Liver (tissue), 9 donors: ENCODE results near the gene TMEM63B. TPM values are rescaled to one million over a fixed set of nuclear protein-coding genes. Genes with fewer than 3 reads are reported as not detected.

Experiments
- DNase-seq: peaks from one replicate; pipeline ENCODE4 v3.0.0-alpha.2; 2017; ENCODE audit warnings: low spot score
- H3K27ac ChIP-seq, 2 donors: one replicate each; pipeline ENCODE4 v1.7.0; 2013; ENCODE audit warnings: inconsistent platforms in 2 of 2, low read length in 2 of 2, control low read depth in 1 of 2, low read depth in 1 of 2, mild to moderate bottlenecking in 1 of 2
- H3K27me3 ChIP-seq, 4 donors: one replicate each; pipeline versions ENCODE4 v1.6.1 to v1.7.0; 2013; ENCODE audit warnings: low read length in 3 of 4, inconsistent platforms in 1 of 4, mild to moderate bottlenecking in 1 of 4, moderate library complexity in 1 of 4; ENCODE audit not compliant: control insufficient read depth in 4 of 4, insufficient read depth in 4 of 4
- H3K36me3 ChIP-seq, 4 donors: one replicate each; pipeline versions ENCODE4 v1.6.1 to v1.7.0; 2013; ENCODE audit warnings: low read length in 3 of 4, mild to moderate bottlenecking in 3 of 4, low read depth in 1 of 4, moderate library complexity in 1 of 4; ENCODE audit not compliant: control insufficient read depth in 4 of 4, insufficient read depth in 3 of 4
- H3K4me1 ChIP-seq, 4 donors: one replicate each; pipeline versions ENCODE4 v1.6.1 to v1.7.0; 2013; ENCODE audit warnings: low read length in 3 of 4, mild to moderate bottlenecking in 3 of 4, moderate library complexity in 1 of 4; ENCODE audit not compliant: control insufficient read depth in 4 of 4, insufficient read depth in 4 of 4
- H3K4me3 ChIP-seq, 3 donors: one replicate each; pipeline versions ENCODE4 v1.6.1 to v1.7.0; 2013; ENCODE audit warnings: low read length in 3 of 3, control low read depth in 1 of 3, low read depth in 1 of 3, mild to moderate bottlenecking in 1 of 3
- H3K9ac ChIP-seq, 2 donors: one replicate each; pipeline ENCODE4 v1.7.0; 2013; ENCODE audit warnings: low read length in 2 of 2, mild to moderate bottlenecking in 2 of 2, moderate library complexity in 2 of 2, control low read depth in 1 of 2, low read depth in 1 of 2
- H3K9me3 ChIP-seq, 4 donors: one replicate each; pipeline versions ENCODE4 v1.6.1 to v1.7.0; 2013; ENCODE audit warnings: low read length in 3 of 4; ENCODE audit not compliant: control insufficient read depth in 4 of 4
- EGR1 ChIP-seq, 2 donors: IDR thresholded peaks; 2 replicates each; pipeline ENCODE4 v1.6.1; 2016 to 2018; ENCODE audit warnings: antibody characterized with exemption in 2 of 2, low read depth in 2 of 2
- FOXA1 ChIP-seq: IDR thresholded peaks from 2 replicates; pipeline ENCODE4 v1.6.1; 2016; ENCODE audit warnings: antibody characterized with exemption
- GABPA ChIP-seq, 2 donors: IDR thresholded peaks in 1 of 2; conservative IDR thresholded peaks in 1 of 2; 2 replicates each; pipeline ENCODE4 v1.6.1; 2016; ENCODE audit warnings: antibody characterized with exemption in 2 of 2, mild to moderate bottlenecking in 1 of 2, moderate library complexity in 1 of 2
- HNF4A ChIP-seq, 2 donors: conservative IDR thresholded peaks; 2 replicates each; pipeline ENCODE4 v1.6.1; 2016; ENCODE audit warnings: antibody characterized with exemption in 2 of 2, mild to moderate bottlenecking in 2 of 2
- HNF4G ChIP-seq: IDR thresholded peaks from 2 replicates; pipeline ENCODE4 v1.6.1; 2016; ENCODE audit warnings: antibody characterized with exemption
- JUND ChIP-seq, 2 donors: IDR thresholded peaks; 2 replicates each; pipeline ENCODE4 v1.6.1; 2016; ENCODE audit warnings: antibody characterized with exemption in 2 of 2
- NR2F2 ChIP-seq: IDR thresholded peaks from 2 replicates; pipeline ENCODE4 v1.6.1; 2016; ENCODE audit warnings: antibody characterized with exemption
- RXRA ChIP-seq, 2 donors: IDR thresholded peaks; 2 replicates each; pipeline ENCODE4 v1.6.1; 2017 to 2018; ENCODE audit warnings: antibody characterized with exemption in 2 of 2, mild to moderate bottlenecking in 1 of 2
- SP1 ChIP-seq: IDR thresholded peaks from 2 replicates; pipeline ENCODE4 v1.6.1; 2018; ENCODE audit warnings: antibody characterized with exemption, mild to moderate bottlenecking
- TAF1 ChIP-seq: conservative IDR thresholded peaks from 2 replicates; pipeline ENCODE4 v1.6.1; 2016; ENCODE audit warnings: antibody characterized with exemption, mild to moderate bottlenecking
- YY1 ChIP-seq: IDR thresholded peaks from 2 replicates; pipeline ENCODE4 v1.6.1; 2016; ENCODE audit warnings: antibody characterized with exemption, mild to moderate bottlenecking
- WGBS: extraction: QIAGEN DNeasy Blood & Tissue Kit; methylation state at CpG from one replicate; pipeline ENCODE4 v1.1.7; 2013; 5-methylcytosine and 5-hydroxymethylcytosine counted together
- polyA plus RNA-seq, 2 donors: library from polyadenylated mRNA; stranded (reverse) in 1 of 2; unstranded in 1 of 2; fragments of 200-250 nt in 1 of 2; fragments of >200 nt in 1 of 2; fragmentation: Nextera tagmentation in 1 of 2; extraction: Ambion mirVana in 1 of 2; gene quantifications; one replicate each; pipeline versions ENCODE4 v1.2.1 to v1.2.3, GENCODE V29; 2013 to 2015
- total RNA-seq, 2 donors: library from RNA; depleted of rRNA; stranded (reverse); fragments of >200 nt; gene quantifications; one replicate each; pipeline ENCODE4 v1.2.3, GENCODE V29; 2014
- TF ChIP-seq, protein P1 (sequence below): fragments of 150-350 bp; IDR thresholded peaks from 2 replicates; pipeline ENCODE4 v1.5.1; 2017; ENCODE audit warnings: improper control_type of control experiment, low read depth, low read length; ENCODE audit not compliant: missing input control
- TF ChIP-seq, protein P2 (sequence below): IDR thresholded peaks from 2 replicates; pipeline ENCODE4 v1.6.1; 2016; ENCODE audit warnings: antibody characterized with exemption, mild to moderate bottlenecking
- TF ChIP-seq, protein P3 (sequence below): IDR thresholded peaks from 2 replicates; pipeline ENCODE4 v1.6.1; 2016; ENCODE audit warnings: antibody characterized with exemption
- TF ChIP-seq, protein P4 (sequence below): IDR thresholded peaks from 2 replicates; pipeline ENCODE4 v1.6.1; 2016; ENCODE audit warnings: antibody characterized with exemption
- donor health status: healthy.
- donor health status: healthy.
- donor health status: healthy.
- donor health status: healthy.
- donor health status: healthy.

TMEM63B gene
- total and polyA plus RNA-seq, 4 donors, result 9.6 to 64.9 (median 37.6) TPM

DNA sequence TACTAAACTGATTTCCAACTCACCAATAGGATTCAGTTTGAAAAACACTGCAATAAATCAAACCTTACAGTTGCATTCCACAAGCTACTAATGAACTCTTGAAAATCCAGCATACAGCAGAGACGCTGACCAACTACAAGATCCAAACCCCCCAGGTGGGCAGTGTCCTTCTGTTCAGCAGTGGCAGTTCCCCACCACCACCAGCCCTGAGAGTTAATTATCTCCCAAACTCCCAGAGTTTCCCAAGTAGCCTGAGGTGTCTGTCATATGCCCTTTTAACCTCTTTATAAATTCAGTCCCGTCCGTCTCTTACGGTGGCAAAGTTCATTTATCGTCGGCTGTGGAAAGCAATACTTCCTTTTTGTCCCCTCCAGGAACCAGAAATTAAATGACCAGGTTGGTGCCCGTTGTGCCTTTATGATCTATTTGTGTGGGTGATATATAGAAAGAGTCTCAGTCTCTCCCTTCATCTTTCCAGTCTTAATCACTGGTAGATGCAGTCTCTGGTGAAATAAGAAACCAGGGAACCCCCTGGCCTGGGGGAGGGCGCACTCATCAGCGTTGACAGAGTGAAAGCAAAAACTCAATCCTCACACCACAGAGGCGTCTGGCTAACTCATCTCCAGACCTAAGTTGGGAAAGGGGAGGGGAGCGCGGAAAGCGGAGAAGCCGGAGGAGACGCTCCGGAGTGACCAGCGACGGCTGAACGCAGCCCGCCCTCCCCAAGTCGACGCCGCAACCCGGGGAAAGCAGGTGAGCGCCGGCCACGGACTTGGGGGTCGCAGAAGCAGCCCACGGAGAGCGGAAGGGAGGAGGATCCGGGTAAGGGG lies 819 bp upstream of the TMEM63B start:
- H3K4me1 ChIP-seq, result peaks cover 14 to 59% (median 45%) of the 10 kb centered on the region in 4 donors

DNA sequence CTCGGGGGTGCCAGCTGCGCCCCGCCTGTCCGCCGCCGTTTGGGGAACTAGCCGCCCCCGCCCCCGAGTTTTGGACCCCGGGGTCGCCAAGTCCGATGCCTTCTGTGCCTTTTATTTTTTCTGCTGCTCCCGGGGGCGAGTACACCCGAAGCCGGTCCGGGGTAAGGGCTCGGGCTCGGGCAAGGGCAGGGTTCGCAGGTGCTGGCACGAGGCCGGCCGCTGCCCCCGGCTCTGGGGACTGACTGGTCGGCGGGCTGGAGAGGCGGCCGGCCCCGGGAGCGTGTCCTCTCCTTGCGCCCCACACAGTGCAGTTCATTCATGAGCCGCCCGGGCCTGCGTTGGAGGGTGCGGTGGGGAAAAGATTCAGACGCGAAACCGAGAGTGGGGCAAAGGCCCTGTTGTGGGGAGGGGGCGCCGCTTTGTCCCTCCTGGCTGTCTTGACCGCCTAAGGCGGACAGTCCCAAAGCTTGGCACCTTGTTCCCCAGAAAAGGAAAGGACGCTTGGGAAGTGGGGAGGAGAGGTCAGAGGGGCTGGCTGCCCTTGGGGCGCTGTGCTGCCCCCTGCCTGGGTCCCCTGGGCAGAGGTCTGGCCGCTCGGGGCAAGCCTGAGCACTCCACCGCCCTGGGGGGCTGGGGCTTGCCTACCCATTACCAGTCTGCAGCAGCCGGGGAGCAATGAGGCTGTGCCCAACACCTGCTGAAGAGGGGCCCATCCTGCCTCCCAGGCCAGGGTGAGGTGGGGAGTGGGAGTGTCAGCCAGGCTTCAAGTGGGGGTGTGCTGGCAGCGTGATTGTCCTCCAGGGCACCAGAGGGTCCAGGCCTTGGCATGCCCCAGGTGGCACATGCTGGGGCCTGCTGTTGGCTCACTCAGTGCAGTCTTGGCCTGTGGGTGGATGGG lies 915 bp downstream of the TMEM63B start:
- H3K9ac ChIP-seq, result peak overlapping the region in 1 of 2 donors; percentile 48
- peak overlapping the region; percentile 40 to 59 for H3K27ac ChIP-seq
- peaks cover 12 to 48% (median 34%) of the 10 kb centered on the region in 4 donors for H3K4me1 ChIP-seq
- no peaks in the 10 kb centered on the region for H3K36me3 ChIP-seq
- WGBS, result 7% methylated on average over 49 of the region's 49 CpGs
- H3K4me3 ChIP-seq, result peak overlapping the region; percentile 63 to 95 (median 72)
- DNase-seq, result peak; percentile 68
- no peaks in the 10 kb centered on the region for H3K9me3 ChIP-seq
- H3K27me3 ChIP-seq, result no peaks in the 10 kb centered on the region
- TF ChIP-seq NR2F2 (no peak), EGR1 (IDR thresholded peaks at IDR 0.05; ENCODE audit: low read depth in 2 of 2) (no peak), TAF1 (no peak), JUND (IDR thresholded peaks at IDR 0.05) (no peak), GABPA (IDR thresholded peaks at IDR 0.05 in 1 of 2, conservative IDR thresholded peaks at IDR 0.05 in 1 of 2) (no peak), HNF4G (no peak), SP1 (no peak), FOXA1 (no peak), HNF4A (conservative IDR thresholded peaks at IDR 0.05) (no peak), YY1 (no peak)
- TF ChIP-seq, protein P1, sequence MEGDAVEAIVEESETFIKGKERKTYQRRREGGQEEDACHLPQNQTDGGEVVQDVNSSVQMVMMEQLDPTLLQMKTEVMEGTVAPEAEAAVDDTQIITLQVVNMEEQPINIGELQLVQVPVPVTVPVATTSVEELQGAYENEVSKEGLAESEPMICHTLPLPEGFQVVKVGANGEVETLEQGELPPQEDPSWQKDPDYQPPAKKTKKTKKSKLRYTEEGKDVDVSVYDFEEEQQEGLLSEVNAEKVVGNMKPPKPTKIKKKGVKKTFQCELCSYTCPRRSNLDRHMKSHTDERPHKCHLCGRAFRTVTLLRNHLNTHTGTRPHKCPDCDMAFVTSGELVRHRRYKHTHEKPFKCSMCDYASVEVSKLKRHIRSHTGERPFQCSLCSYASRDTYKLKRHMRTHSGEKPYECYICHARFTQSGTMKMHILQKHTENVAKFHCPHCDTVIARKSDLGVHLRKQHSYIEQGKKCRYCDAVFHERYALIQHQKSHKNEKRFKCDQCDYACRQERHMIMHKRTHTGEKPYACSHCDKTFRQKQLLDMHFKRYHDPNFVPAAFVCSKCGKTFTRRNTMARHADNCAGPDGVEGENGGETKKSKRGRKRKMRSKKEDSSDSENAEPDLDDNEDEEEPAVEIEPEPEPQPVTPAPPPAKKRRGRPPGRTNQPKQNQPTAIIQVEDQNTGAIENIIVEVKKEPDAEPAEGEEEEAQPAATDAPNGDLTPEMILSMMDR, result no peak
- TF ChIP-seq, protein P2, sequence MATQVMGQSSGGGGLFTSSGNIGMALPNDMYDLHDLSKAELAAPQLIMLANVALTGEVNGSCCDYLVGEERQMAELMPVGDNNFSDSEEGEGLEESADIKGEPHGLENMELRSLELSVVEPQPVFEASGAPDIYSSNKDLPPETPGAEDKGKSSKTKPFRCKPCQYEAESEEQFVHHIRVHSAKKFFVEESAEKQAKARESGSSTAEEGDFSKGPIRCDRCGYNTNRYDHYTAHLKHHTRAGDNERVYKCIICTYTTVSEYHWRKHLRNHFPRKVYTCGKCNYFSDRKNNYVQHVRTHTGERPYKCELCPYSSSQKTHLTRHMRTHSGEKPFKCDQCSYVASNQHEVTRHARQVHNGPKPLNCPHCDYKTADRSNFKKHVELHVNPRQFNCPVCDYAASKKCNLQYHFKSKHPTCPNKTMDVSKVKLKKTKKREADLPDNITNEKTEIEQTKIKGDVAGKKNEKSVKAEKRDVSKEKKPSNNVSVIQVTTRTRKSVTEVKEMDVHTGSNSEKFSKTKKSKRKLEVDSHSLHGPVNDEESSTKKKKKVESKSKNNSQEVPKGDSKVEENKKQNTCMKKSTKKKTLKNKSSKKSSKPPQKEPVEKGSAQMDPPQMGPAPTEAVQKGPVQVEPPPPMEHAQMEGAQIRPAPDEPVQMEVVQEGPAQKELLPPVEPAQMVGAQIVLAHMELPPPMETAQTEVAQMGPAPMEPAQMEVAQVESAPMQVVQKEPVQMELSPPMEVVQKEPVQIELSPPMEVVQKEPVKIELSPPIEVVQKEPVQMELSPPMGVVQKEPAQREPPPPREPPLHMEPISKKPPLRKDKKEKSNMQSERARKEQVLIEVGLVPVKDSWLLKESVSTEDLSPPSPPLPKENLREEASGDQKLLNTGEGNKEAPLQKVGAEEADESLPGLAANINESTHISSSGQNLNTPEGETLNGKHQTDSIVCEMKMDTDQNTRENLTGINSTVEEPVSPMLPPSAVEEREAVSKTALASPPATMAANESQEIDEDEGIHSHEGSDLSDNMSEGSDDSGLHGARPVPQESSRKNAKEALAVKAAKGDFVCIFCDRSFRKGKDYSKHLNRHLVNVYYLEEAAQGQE, result no peak
- TF ChIP-seq, protein P3, sequence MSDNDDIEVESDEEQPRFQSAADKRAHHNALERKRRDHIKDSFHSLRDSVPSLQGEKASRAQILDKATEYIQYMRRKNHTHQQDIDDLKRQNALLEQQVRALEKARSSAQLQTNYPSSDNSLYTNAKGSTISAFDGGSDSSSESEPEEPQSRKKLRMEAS, result no peak

More for the DNA sequence above, 819 bp upstream of the TMEM63B start:
- Histone ChIP-seq H3K9me3 (no peaks in the 10 kb centered on the region), H3K27ac (peak overlapping the region; percentile 91 to 93), H3K4me3 (peak overlapping the region; percentile 78 to 95 (median 83)), H3K36me3 (no peaks in the 10 kb centered on the region), H3K27me3 (no peaks in the 10 kb centered on the region), H3K9ac (peak overlapping the region; percentile 59 to 84)
- WGBS, result 1% methylated on average over 31 of the region's 31 CpGs
- peak; percentile 56 for DNase-seq
- TF ChIP-seq, protein P4, sequence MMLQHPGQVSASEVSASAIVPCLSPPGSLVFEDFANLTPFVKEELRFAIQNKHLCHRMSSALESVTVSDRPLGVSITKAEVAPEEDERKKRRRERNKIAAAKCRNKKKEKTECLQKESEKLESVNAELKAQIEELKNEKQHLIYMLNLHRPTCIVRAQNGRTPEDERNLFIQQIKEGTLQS, result no peak
- TF ChIP-seq JUND (IDR thresholded peaks at IDR 0.05) (peak; percentile 17 to 28), SP1 (peak; percentile 52), HNF4A (conservative IDR thresholded peaks at IDR 0.05) (peak; percentile 62 to 67), NR2F2 (peak; percentile 51), HNF4G (no peak), GABPA (IDR thresholded peaks at IDR 0.05 in 1 of 2, conservative IDR thresholded peaks at IDR 0.05 in 1 of 2) (no peak), RXRA (IDR thresholded peaks at IDR 0.05) (peak; percentile 58 to 62), TAF1 (peak; percentile 77)
- TF ChIP-seq, protein P2, result peak; percentile 43
